ENCODE data around the gene STAP2.

GRCh38 chr19:4367336-4367723 lies 28.7 kb upstream of the STAP2 start:
- TF ChIP-seq CTCF (conservative IDR thresholded peaks at IDR 0.05 in 1 of 2, IDR thresholded peaks at IDR 0.05 in 1 of 2; ENCODE audit: extremely low read depth in 1 of 2, insufficient read depth in 1 of 2, low read depth in 1 of 2, low read length in 2 of 2) (no peak), EZH2 (IDR thresholded peaks at IDR 0.05; ENCODE audit: borderline replicate concordance, low read length) (no peak)
